Chondrocyte (in vitro differentiated cells): ENCODE data around the gene DHRS4L2. TPM values are rescaled to one million over a fixed set of nuclear protein-coding genes. Genes with fewer than 3 reads are reported as not detected.
"Not testable (repeated sequence)": the region's sequence is repeated elsewhere in the genome, so short reads cannot be mapped to it uniquely, and the experiment has no call there.

ENCODE experiments used
- DNase-seq: peaks from one replicate; pipeline ENCODE4 v3.0.0; 2021; ENCODE audit warnings: mixed read lengths, low spot score
- H3K27ac Mint-ChIP-seq: one replicate; pipeline ENCODE4 v1.8.0; 2021; ENCODE audit warnings: mild to moderate bottlenecking, moderate library complexity, mixed read lengths; ENCODE audit not compliant: unreplicated experiment
- H3K27me3 Mint-ChIP-seq: 2 replicates; pipeline ENCODE4 v1.8.0; 2021; ENCODE audit warnings: low read depth, mixed read lengths
- H3K36me3 Mint-ChIP-seq: 2 replicates; pipeline ENCODE4 v1.8.0; 2021; ENCODE audit warnings: low read depth, mixed read lengths
- H3K4me1 Mint-ChIP-seq: 2 replicates; pipeline ENCODE4 v1.8.0; 2021; ENCODE audit warnings: low read depth, mild to moderate bottlenecking, mixed read lengths
- H3K4me3 Mint-ChIP-seq: one replicate; pipeline ENCODE4 v1.8.0; 2021; ENCODE audit warnings: mild to moderate bottlenecking, moderate library complexity, mixed read lengths; ENCODE audit not compliant: unreplicated experiment
- H3K9me3 Mint-ChIP-seq: 2 replicates; pipeline ENCODE4 v1.8.0; 2021; ENCODE audit warnings: low read depth, mixed read lengths
- total RNA-seq: library from RNA; stranded (reverse); gene quantifications from 3 replicates; pipeline ENCODE4 v1.2.1, GENCODE V29; 2021
- TF ChIP-seq, protein P1 (sequence below): fragments of 200-600 bp; sonication (generic); IDR thresholded peaks from 2 replicates; pipeline ENCODE4 v1.5.0; 2021; ENCODE audit warnings: antibody characterized with exemption, mild to moderate bottlenecking, moderate library complexity

DHRS4L2 gene
- total RNA-seq, 1 donor from 2014 or later, result 13.9 TPM

GRCh38 chr14:23984891-23985602, 3.7 kb upstream of the DHRS4L2 start:
- no peak for DNase-seq
- Mint-ChIP-seq H3K27me3 (no peaks in the 10 kb centered on the region), H3K27ac (no peak overlapping the region), H3K4me1 (peaks cover 8% of the 10 kb centered on the region), H3K4me3 (no peak overlapping the region), H3K9me3 (no peaks in the 10 kb centered on the region), H3K36me3 (peaks cover 2% of the 10 kb centered on the region)
- TF ChIP-seq, protein P1, sequence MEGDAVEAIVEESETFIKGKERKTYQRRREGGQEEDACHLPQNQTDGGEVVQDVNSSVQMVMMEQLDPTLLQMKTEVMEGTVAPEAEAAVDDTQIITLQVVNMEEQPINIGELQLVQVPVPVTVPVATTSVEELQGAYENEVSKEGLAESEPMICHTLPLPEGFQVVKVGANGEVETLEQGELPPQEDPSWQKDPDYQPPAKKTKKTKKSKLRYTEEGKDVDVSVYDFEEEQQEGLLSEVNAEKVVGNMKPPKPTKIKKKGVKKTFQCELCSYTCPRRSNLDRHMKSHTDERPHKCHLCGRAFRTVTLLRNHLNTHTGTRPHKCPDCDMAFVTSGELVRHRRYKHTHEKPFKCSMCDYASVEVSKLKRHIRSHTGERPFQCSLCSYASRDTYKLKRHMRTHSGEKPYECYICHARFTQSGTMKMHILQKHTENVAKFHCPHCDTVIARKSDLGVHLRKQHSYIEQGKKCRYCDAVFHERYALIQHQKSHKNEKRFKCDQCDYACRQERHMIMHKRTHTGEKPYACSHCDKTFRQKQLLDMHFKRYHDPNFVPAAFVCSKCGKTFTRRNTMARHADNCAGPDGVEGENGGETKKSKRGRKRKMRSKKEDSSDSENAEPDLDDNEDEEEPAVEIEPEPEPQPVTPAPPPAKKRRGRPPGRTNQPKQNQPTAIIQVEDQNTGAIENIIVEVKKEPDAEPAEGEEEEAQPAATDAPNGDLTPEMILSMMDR, result no peak

DNA sequence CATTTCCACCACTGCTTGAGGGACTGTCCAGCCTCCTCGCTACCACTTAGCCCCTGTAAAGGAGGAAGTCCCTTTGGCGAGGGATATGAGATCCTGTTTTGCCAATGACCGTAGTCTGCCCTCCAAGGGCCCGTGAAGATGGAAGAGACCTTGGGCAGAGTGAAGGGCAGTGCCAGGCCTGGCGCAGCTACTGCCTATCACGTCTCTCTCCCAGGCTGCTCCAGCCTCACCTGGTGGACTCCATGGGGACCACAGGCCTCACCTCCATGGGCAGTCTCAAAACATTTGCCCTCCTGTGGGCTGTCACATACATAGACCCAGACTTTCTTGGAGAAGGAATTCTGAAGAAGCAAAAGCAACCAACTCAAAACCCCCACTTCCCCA, 514 bp upstream of the DHRS4L2 start:
- DNase-seq, H3K27me3 Mint-ChIP-seq, H3K36me3 Mint-ChIP-seq, H3K4me1 Mint-ChIP-seq, H3K9me3 Mint-ChIP-seq, H3K27ac Mint-ChIP-seq: not testable (repeated sequence)
- H3K4me3 Mint-ChIP-seq, result peak overlapping the region; percentile 59

GRCh38 chr14:23989734-23990445, 1.2 kb downstream of the DHRS4L2 start:
- H3K36me3 Mint-ChIP-seq, H3K4me3 Mint-ChIP-seq, H3K4me1 Mint-ChIP-seq: not testable (repeated sequence)

DNA sequence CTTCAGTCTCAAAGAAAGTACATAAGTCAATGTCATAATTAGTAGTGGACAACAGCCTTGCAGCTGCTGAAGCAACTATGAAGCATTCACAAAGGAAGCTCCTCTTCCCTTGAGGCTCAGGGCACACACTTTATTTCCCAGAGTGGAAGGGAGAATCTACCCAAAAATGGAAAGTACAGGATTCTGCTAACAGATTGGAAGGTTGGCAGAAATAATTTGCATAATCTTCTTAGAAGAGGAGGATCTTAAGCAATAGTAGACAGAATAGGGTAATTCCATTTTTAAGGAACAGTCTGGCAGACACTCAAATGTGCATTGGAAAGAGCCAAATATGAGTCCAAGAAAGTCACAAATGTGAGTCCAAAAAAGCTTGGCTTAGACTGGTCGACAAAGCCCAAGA, 2.2 kb downstream of the DHRS4L2 start:
- not testable (repeated sequence) for H3K27me3 Mint-ChIP-seq, H3K27ac Mint-ChIP-seq, DNase-seq, H3K4me1 Mint-ChIP-seq, H3K4me3 Mint-ChIP-seq, H3K36me3 Mint-ChIP-seq, H3K9me3 Mint-ChIP-seq

More at GRCh38 chr14:23989734-23990445, 1.2 kb downstream of the DHRS4L2 start:
- not testable (repeated sequence) for H3K27ac Mint-ChIP-seq, DNase-seq, H3K27me3 Mint-ChIP-seq, H3K9me3 Mint-ChIP-seq

DNA sequence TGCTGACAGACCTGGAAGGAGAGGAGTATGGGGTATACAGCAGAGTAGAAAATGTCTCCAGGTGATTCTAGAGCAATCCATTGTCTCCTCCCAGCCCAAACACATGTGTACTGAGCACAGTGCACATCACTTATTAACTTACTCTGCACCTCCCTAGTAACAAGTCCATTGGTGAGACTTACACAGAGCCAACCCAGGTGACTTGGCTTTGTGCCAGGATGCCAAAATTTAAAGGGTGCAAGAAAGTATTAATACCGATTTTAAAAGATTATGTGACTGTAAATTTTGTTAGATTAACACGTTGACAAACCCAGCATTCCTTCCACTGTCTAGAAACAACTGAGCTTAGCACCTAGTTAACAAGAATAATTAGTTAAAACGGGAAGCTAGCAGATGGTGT, 4.3 kb downstream of the DHRS4L2 start:
- not testable (repeated sequence) for DNase-seq, H3K4me1 Mint-ChIP-seq, H3K4me3 Mint-ChIP-seq, H3K36me3 Mint-ChIP-seq, H3K9me3 Mint-ChIP-seq, H3K27ac Mint-ChIP-seq, H3K27me3 Mint-ChIP-seq

DNA sequence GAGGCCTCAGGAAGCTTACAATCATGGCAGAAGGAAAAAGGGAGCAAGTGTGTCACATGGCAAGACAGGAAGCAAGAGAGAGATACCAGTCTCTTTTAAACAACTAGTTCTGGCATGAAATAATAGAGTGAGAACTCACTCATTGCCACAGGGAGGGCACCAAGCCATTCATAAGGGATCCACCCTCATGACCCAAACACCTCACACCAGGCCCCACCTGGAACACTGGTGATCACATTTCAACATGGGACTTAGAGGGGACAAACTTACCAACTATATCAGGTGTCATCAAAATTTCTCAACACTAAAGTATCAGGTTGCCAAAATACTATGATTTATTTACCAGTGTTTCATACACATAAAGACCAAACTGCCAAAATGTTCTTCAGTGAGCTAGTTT, 7.3 kb downstream of the DHRS4L2 start:
- H3K27ac Mint-ChIP-seq, DNase-seq, H3K4me1 Mint-ChIP-seq, H3K27me3 Mint-ChIP-seq, H3K4me3 Mint-ChIP-seq, H3K36me3 Mint-ChIP-seq, H3K9me3 Mint-ChIP-seq: not testable (repeated sequence)

DNA sequence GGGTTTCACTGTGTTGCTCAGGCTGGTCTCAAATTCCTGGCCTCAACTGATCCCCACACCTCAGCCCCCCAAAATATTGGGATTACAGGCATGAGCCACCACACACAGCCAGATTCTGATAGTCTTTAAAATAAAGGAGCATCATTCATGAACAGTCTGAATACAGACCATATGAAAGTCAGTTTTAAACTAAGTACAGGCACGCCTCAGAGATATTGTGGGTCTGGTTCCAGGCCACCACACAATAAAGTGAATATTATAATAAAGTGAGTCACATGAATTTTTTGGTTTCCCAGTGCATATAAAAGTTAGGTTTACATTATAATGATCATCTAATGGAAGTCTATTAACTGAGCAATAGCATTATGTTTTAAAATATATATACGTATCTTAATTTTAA, 8.1 kb downstream of the DHRS4L2 start:
- not testable (repeated sequence) for H3K4me3 Mint-ChIP-seq, H3K4me1 Mint-ChIP-seq, H3K9me3 Mint-ChIP-seq, DNase-seq, H3K27me3 Mint-ChIP-seq, H3K27ac Mint-ChIP-seq, H3K36me3 Mint-ChIP-seq

- not testable (repeated sequence) for H3K27ac Mint-ChIP-seq, H3K27me3 Mint-ChIP-seq, H3K9me3 Mint-ChIP-seq, DNase-seq, H3K36me3 Mint-ChIP-seq, H3K4me3 Mint-ChIP-seq, H3K4me1 Mint-ChIP-seq
Measured at GRCh38 chr14:23999640-24000039, 10.9 kb downstream of the DHRS4L2 start.

DNA sequence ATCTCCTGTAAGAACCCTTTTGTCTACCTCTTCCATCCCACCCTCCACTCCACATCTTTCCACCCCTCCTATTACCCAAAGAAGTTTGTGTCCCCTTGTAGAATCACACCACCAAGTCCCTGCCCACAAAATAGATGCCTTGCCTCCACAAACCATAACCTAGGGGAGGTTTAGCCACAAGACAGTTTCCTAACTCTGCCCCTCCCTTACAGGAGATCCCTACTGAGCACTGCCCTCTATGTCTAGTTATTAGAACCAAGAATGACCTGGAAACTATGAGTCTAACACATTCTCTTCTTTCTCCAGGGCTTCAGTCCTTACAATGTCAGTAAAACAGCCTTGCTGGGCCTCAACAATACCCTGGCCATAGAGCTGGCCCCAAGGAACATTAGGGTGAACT, 12.3 kb downstream of the DHRS4L2 start:
- not testable (repeated sequence) for H3K27ac Mint-ChIP-seq, H3K9me3 Mint-ChIP-seq, H3K36me3 Mint-ChIP-seq, H3K4me1 Mint-ChIP-seq, DNase-seq, H3K27me3 Mint-ChIP-seq, H3K4me3 Mint-ChIP-seq

DNA sequence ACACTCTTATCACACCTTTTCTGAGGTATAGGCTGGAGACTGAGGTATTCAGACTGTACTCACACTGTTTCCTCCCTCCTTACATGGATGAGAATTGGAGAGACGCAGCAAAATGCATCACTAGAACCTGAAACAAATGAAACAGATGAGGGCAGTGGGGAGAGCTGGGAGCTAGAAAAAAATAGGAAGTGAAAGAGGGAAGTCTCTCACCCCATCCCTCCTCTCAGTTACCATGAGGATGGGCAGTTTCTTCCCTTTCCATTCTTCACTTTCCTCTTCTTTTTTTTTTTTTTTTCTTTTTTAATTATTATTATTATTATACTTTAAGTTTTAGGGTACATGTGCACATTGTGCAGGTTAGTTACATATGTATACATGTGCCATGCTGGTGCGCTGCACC, 12.9 kb downstream of the DHRS4L2 start:
- not testable (repeated sequence) for DNase-seq, H3K4me1 Mint-ChIP-seq, H3K36me3 Mint-ChIP-seq

GRCh38 chr14:24006471-24006816, 17.7 kb downstream of the DHRS4L2 start:
- H3K9me3 Mint-ChIP-seq, H3K36me3 Mint-ChIP-seq, H3K27ac Mint-ChIP-seq, H3K27me3 Mint-ChIP-seq, DNase-seq, H3K4me1 Mint-ChIP-seq: not testable (repeated sequence)
- H3K4me3 Mint-ChIP-seq, result peak overlapping the region; percentile 40

More for the DNA sequence above, 12.9 kb downstream of the DHRS4L2 start:
- not testable (repeated sequence) for H3K27me3 Mint-ChIP-seq, H3K4me3 Mint-ChIP-seq, H3K9me3 Mint-ChIP-seq, H3K27ac Mint-ChIP-seq
